Stimulated activated CD4-positive, alpha-beta T cell treated with anti-CD3 and anti-CD28 coated beads, Interleukin-15, amount 100 ng/mL, for 24 hours (primary cell): ENCODE results near the gene FOXO3.

Experiments
- DNase-seq: peaks from one replicate; pipeline ENCODE4 v3.0.0-alpha.2; 2020

Gene FOXO3

DNA sequence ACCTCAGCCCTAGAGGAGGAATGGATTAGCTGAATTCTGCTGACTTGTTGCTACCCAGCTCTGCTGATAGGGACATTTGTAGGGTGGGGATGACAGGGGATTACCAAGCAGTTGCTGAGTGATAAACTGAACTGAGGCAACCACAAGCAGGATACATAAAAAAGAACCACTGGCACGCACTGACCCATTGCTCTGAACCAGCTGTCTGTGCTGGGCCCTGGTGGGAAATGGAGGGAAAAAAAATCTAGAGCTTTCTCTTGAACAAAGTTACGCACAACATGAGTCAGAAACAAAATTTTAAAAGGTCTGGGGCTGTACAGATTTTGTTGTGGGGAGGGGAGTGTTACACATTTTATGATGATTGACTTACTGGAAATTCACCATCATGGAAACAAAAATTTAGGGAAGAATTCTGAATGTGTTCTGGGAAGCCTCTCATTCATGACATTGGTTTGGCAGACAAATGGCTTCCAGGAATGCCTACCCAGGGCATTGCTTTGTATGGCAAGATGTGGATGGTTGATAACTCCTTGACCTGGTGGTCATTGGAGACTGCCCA, 37.7 kb downstream of the FOXO3 start:
- DNase-seq: no peak

DNA sequence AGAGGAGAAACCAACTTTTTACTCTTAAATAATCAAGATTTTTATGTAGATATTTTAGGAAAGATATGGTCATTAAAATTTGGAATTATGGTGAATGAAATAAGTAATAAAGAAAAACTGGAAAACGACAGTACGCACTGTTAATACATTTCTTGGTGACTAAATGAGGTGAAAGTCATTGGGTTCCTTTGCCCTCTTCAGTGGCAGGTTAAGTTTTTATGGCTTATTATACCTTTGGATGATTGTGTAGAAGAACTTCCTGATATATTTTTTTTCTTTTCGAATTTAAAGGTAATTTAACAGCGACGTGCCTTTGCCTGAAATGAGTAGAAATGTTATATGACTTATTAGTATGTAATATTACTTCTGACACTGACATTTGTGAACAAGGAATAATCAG, 43.4 kb downstream of the FOXO3 start:
- DNase-seq: no peak

- no peak for DNase-seq
Measured at GRCh38 chr6:108606250-108606690, 45.6 kb downstream of the FOXO3 start.

GRCh38 chr6:108608453-108609275, 47.9 kb downstream of the FOXO3 start:
- no peak for DNase-seq

DNA sequence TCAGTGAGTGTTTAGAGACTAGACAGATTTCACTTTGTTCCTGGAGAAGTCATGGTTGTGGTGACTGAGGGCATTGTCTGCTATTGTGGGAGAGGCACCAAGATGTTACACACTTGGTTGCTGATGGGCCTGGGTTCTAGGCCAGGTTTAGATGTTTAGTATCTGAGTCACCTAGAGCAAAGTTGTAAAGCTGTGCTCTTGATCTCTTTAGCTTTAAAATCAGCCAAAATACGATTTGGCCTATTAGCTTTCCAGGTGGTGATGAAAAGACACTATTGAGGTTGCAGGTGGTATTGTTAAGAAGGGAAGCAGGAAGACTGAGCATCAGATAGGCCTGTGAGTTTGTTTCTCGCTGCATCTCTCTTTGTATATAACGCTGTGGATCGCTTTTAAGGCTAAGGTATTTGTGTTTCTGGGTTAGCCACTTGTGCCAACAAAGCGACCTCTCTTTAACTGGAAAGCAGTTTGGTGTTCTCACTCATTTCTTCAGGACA, 48.6 kb downstream of the FOXO3 start:
- no peak for DNase-seq

DNA sequence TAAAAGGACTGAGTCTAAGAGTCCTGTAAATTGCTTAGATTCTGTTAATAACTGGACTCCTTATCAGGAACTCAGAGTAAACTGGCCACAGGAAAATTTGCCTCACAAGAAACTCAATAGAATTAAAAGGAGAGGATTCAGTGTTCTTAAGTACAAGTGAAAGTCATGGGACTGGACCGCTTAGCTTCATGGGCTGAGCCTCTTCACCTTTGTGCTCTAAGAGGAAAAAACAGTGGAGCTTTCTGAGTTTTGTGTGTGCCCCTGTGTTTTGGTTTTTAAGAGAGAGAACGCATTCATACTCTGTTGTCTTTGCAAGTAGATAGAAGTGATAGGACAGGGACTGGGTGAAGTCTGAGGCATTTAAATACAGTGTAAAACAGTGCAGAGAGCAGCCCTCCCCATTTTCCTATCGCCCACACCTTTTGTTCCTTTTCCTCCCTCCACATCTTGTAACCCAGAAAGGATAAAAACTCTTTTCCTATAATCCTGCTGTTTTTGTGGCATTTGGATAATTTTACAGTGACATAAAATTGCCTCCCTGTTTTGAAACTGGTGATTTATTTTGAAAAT, 49.6 kb downstream of the FOXO3 start:
- no peak for DNase-seq

GRCh38 chr6:108610957-108611586, 50.4 kb downstream of the FOXO3 start:
- no peak for DNase-seq

DNA sequence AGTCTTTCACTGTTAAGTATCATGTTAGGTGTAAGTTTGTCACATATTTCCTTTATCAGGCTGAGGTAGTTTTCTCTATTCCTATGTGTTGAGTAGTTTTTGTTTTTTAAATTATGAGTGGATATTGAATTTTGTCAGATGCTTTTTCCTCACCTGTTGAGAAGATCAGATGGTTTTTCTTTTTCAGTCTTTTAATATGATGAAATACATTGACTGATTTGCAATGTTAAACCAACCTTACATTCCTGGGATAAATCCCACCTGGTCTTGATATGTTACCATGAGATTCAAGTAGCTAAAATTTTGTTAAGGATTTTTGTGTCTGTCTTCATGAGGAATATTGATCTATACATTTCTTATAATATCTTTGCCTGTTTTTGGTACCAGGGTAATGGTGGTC, 52.1 kb downstream of the FOXO3 start:
- DNase-seq: no peak

GRCh38 chr6:108616544-108616943, 55.8 kb downstream of the FOXO3 start:
- DNase-seq: no peak

GRCh38 chr6:108616973-108617372, 56.3 kb downstream of the FOXO3 start:
- no peak for DNase-seq

GRCh38 chr6:108618623-108619152, 58.0 kb downstream of the FOXO3 start:
- no peak for DNase-seq

DNA sequence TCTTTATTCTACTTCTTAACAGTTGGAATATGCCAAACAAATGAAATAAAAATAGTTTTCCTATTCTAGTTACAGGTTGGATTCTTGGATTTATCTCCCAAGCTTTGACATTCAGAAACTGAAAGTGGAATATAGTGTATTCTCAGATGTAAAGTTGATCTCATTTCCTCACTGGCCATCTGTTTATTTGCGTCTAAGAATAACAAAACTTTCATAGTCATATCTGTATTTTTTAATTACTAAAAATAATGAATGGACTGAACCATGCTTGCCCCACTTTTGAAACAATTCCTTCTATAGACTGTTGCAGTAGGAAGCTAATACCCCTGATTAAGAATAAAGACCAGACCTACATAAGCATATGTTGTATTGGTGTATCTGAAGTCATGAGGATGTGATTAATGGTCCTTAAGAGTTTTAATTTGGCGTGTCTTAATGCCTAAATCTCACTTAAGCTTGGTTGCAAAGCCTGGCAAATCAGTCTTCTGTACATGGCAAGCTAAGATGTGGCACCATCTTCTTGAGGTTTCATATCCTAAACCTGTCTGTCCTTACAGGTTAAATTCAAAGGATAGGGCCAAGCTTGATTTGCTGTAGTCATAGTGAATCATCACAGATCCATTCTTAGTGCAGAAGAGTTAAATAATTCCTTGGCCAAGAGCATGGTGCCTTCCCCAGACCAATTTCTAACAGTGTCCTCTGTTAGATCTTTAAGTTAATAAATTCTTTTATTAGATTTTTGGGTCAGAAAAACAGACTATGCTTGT, 58.9 kb downstream of the FOXO3 start:
- no peak for DNase-seq

DNA sequence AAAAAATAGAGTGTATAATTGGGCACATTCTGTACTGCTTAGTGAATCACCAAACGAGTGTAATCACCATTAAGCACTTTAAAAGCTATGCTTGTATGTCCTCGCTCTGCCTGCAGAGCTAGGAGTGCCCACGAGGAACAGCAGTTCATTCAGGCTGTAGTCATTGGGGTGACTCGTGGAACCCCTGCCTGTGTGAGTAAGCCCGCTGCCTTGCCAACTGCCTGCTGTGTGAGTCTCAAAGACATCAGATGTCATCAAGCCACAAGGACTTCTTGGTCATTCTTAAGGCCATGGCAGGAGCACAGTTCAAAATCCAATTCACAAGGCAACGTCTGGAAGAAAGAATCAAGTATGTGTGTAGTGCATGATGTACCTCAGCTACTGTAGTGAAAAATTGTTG, 60.4 kb downstream of the FOXO3 start:
- peak; percentile 41 for DNase-seq

DNA sequence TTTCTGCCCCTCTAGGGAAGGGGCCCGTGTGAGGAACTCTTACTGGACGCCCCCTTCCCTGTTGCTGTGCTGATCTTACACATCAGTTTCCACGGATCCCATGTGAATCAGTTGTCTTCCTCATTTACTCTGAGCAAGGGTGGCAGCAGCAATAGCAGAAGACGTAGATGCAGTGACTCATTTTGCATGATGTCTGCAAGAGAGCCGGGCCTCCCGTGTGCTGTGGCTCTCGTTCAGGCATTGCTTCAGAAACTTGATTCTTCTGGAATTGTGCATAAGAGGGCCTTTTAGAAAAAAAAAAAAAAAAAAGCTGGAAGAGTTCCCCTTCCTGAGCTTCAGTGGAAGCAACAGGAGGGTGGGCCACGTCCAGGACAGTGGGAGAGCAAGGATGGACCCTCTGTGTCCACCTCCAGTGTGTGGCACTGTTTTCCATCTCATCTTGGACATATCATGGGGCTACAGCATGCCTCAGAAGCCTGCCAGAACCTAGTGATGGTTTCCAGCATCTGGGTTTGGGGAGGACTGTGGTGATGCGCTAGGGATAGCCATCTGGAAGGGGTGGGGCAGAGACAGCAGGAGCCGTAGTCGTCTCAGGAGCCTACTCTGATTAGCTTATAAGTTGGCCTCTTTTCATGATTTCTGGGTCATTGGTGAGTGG, 62.1 kb downstream of the FOXO3 start:
- DNase-seq: no peak

GRCh38 chr6:108623995-108624394, 63.3 kb downstream of the FOXO3 start:
- DNase-seq: no peak

- DNase-seq: no peak
Measured at GRCh38 chr6:108625581-108625980, 64.9 kb downstream of the FOXO3 start.

- DNase-seq: no peak
Measured at GRCh38 chr6:108626777-108627176, 66.1 kb downstream of the FOXO3 start.

DNA sequence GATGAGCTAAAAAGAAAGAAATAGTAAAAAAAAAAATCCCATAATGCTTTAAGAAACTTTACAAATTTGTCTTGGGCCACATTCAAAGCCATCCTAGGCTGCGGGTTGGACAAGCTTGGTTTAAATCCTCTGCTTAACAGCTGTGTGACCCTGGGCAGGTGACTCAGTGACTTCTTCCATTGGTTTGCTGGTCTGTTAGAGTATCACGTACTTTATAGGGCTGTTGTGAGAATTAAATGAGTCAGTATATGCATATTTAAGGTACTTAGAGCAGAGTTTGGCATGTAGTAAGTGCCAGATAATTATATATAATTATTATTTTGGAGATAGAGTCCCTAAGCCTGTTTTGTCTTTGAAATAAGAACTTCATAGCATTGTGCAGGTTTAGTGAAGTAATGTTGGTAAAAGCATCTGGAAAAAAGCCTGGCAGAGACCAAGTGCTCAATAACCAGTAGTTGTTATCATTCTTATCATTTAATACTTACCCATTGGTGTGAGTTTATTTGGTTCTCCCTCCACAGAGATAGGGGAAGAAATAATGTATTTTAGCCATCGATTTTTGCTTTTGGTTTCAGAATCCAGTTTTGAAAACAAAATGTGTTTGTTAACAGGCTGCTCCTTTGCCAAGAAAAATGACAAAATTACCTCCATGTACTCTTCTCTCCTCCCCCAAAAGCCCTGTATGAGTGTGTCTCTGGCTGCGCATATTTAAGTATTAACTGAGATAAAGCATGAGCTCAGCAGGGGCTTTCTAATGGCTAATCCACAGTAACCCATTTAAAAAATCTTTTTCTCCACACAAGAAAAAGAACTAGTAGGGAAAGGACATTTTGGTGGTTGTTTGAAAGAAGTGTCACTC, 67.2 kb downstream of the FOXO3 start:
- DNase-seq: peak; percentile 12

DNA sequence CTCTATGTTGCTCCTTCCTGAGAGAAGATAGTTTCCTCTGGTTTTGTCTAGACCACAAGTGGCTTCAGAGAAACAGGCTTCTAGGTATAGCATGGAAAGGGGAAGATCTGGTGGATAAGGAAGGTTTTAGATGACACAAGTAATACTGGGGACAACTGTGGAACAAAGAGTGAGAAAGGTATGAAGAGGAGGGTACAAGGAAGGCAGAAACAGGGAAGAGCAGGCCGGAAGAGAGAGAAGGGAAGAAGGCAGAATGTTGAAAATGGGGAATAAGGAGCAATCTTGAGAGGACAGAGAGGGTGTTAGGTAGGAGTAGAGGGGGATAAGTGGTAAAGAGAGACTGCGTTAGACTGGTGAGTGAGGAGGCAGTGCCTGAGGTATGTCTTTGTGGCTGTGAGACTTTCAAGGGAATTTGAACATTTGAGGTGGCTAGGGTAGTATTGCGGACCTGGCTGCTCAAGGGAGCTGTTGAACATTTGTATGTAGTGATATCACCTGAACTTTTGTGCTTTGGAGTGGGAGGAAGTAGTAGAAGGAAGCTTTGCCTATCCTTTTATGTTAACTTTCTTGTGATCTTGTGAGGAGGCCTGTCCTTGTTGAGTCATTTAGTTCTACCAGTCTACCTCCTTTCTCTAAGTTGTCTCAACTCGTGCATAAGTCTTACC, 69.5 kb downstream of the FOXO3 start:
- peak; percentile 7 for DNase-seq

DNA sequence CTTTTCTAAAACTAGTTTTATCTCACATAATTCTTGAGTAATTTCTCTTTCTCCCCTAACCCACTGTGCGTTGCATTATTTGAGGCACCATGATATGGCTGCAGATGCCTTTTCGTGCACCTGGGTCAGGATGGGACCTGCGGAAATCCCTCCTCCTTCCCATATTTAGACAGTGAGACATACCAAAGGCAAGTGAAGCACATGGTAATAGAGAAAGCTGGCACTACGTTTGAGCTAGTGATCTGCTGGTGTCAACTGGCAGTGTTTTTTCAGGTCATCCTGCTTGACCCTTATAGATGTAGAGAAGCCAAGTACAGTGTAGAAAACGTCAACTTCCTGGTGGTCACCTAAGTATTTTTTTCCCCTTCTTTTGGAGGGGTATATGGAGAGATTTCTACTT, 71.7 kb downstream of the FOXO3 start:
- DNase-seq: no peak
